Kidney (tissue), 14 donors: Measurements from ENCODE around the gene SP8. TPM values are rescaled to one million over a fixed set of nuclear protein-coding genes. Genes with fewer than 3 reads are reported as not detected.

ENCODE experiments used
- DNase-seq, 5 donors: peaks; one replicate each; pipeline ENCODE4 v3.0.0-alpha.2; 2013 to 2020
- FAIRE-seq: peaks from 2 replicates; lab custom pipeline; 2012; peaks lifted over from hg19 to GRCh38; lab: Jason Lieb, UNC
- H3K27ac ChIP-seq, 2 donors: one replicate each; pipeline ENCODE4 v1.7.0; 2013; ENCODE audit warnings: low read depth in 2 of 2, low read length in 2 of 2, inconsistent platforms in 1 of 2
- H3K27me3 ChIP-seq: one replicate; pipeline ENCODE4 v1.7.1; 2013; ENCODE audit warnings: low read length, inconsistent platforms; ENCODE audit not compliant: control insufficient read depth, insufficient read depth
- H3K36me3 ChIP-seq, 3 donors: one replicate each; pipeline versions ENCODE4 v1.7.0 to v1.7.1; 2013; ENCODE audit warnings: low read length in 3 of 3, control low read depth in 1 of 3, inconsistent platforms in 1 of 3; ENCODE audit not compliant: insufficient read depth in 3 of 3, control insufficient read depth in 2 of 3
- H3K4me1 ChIP-seq, 3 donors: one replicate each; pipeline versions ENCODE4 v1.7.0 to v1.7.1; 2013; ENCODE audit warnings: low read length in 3 of 3, inconsistent platforms in 1 of 3, low read depth in 1 of 3; ENCODE audit not compliant: control insufficient read depth in 2 of 3, insufficient read depth in 2 of 3
- H3K4me3 ChIP-seq, 3 donors: one replicate each; pipeline versions ENCODE4 v1.7.0 to v1.8.1; 2013; ENCODE audit warnings: low read length in 3 of 3, control low read depth in 1 of 3, inconsistent platforms in 1 of 3
- H3K9ac ChIP-seq, 3 donors: one replicate each; pipeline versions ENCODE4 v1.7.0 to v1.7.1; 2013; ENCODE audit warnings: low read length in 3 of 3, control low read depth in 1 of 3, inconsistent platforms in 1 of 3
- H3K9me3 ChIP-seq, 3 donors: one replicate each; pipeline versions ENCODE4 v1.7.0 to v1.7.1; 2013; ENCODE audit warnings: low read length in 3 of 3, control low read depth in 1 of 3, inconsistent platforms in 1 of 3; ENCODE audit not compliant: control insufficient read depth in 2 of 3, insufficient read depth in 1 of 3
- intact Hi-C: fragments of 100-400 bp; cut with DNase I; formaldehyde crosslinking; loops from one replicate; pipeline ENCODE4 v1.11.1; 2022
- polyA plus RNA-seq: library from polyadenylated mRNA; stranded (reverse); fragments of 350-450 nt; fragmentation: Illumina TruSeq; extraction: RNeasy Lipid Tissue Mini Kit (QIAGEN cat#74804); gene quantifications from one replicate; pipeline ENCODE4 v1.2.3, GENCODE V29; 2014; ENCODE audit warnings: low read depth, low replicate concordance; ENCODE audit not compliant: insufficient read depth
- total RNA-seq: library from RNA; stranded (reverse); fragmentation: NEBNext Ultra II Directional; extraction: Animal tissue kit (Norgen Biotek cat#: 25700); gene quantifications from one replicate; pipeline ENCODE4 v1.2.1, GENCODE V29; 2021
- TF ChIP-seq, protein P1 (sequence below): IDR thresholded peaks from 3 replicates; pipeline ENCODE4 v1.5.1; 2012; ENCODE audit warnings: mild to moderate bottlenecking, moderate library complexity, borderline replicate concordance; ENCODE audit not compliant: insufficient read depth; ENCODE audit errors: extremely low read depth
- donor health status: control.
- donor health status: control.
- donor health status: control.
- donor health status: control.
- donor health status: control.
- donor health status: DM: yes; HTN: yes; CAD: no.
- donor health status: Normal renal cell carcinoma (clear cell type).

Gene SP8
- total and polyA plus RNA-seq, 2 donors from 2014 or later, result not detected

DNA sequence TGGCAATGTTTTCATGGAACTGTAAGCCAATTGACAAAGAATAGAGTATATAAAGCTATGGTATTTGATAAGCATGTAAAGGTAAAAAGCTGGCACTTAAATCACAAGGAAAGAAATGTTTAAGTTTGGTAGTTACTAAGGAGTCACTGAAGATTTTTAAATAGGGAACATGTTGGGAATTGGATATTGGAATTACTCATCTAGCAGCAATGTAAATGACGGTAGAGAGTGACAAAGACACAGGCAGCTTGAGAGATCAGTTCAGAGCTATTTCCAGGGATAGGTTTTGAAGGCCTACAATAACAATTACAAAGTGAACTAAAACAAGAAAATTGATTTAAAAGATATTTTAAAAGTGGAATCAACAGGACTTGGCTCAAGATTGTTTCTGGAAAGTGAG, 36.8 kb downstream of the SP8 start:
- TF ChIP-seq, protein P1, sequence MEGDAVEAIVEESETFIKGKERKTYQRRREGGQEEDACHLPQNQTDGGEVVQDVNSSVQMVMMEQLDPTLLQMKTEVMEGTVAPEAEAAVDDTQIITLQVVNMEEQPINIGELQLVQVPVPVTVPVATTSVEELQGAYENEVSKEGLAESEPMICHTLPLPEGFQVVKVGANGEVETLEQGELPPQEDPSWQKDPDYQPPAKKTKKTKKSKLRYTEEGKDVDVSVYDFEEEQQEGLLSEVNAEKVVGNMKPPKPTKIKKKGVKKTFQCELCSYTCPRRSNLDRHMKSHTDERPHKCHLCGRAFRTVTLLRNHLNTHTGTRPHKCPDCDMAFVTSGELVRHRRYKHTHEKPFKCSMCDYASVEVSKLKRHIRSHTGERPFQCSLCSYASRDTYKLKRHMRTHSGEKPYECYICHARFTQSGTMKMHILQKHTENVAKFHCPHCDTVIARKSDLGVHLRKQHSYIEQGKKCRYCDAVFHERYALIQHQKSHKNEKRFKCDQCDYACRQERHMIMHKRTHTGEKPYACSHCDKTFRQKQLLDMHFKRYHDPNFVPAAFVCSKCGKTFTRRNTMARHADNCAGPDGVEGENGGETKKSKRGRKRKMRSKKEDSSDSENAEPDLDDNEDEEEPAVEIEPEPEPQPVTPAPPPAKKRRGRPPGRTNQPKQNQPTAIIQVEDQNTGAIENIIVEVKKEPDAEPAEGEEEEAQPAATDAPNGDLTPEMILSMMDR, result no peak
- H3K27me3 ChIP-seq, result no peaks in the 10 kb centered on the region
- no peaks in the 10 kb centered on the region for H3K36me3 ChIP-seq
- no peaks in the 10 kb centered on the region for H3K9me3 ChIP-seq
- no peaks in the 10 kb centered on the region for H3K4me1 ChIP-seq
- DNase-seq (no peak), FAIRE-seq (no peak)
- no peak overlapping the region for H3K4me3 ChIP-seq
- H3K9ac ChIP-seq, result no peak overlapping the region
- no peak overlapping the region for H3K27ac ChIP-seq
- intact Hi-C loops, result no loop called here

DNA sequence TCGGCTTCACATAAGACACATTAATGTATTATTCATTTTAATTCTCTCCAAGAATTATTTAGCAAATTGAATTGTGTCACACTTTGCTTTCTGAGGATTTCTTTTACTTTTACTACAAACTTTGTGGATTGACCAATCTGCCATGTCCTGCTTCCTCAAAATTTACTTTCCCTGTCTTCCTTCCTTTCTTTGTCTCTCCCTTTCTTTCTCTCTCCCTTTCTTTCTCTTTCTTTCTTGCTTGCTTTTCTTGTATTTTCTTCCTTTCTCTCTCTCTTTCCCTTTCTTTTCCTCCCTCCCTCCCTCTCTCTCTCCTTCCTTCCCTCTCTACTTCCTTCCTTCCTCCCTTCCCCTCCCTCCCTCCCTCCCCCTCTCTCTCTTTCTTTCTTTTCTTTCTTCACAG, 37.8 kb downstream of the SP8 start:
- Histone ChIP-seq H3K4me1 (no peaks in the 10 kb centered on the region), H3K36me3 (no peaks in the 10 kb centered on the region), H3K27ac (no peak overlapping the region), H3K9me3 (no peaks in the 10 kb centered on the region), H3K9ac (no peak overlapping the region), H3K4me3 (no peak overlapping the region), H3K27me3 (no peaks in the 10 kb centered on the region)
- no peak for DNase-seq
- no peak for FAIRE-seq
- TF ChIP-seq, protein P1, result no peak
- intact Hi-C loops, result no loop called here

DNA sequence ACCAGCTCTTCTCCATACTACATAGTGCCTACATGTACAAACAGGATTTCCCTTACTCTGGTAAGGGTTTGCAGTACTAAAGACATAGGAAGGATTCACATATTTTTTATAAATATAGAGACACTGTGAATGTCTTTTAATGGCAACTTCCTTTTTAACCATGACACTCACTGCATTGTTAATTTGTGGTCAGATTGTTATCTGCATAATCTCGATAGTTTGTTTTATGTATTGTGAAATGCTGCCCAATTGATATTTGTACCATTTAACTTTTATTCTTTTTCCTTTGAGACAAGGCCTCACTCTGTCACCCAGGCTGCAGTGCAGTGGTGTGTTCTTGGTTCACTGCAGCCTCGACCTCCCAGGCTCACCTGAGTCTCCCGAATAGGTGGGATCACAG, 39.7 kb downstream of the SP8 start:
- intact Hi-C loops, result no loop called here
- Histone ChIP-seq H3K36me3 (no peaks in the 10 kb centered on the region), H3K9me3 (no peaks in the 10 kb centered on the region)

More for the DNA sequence above, 39.7 kb downstream of the SP8 start:
- H3K27ac ChIP-seq, result no peak overlapping the region
- H3K27me3 ChIP-seq, result no peaks in the 10 kb centered on the region
- DNase-seq, result no peak
- H3K4me3 ChIP-seq, result no peak overlapping the region
- no peak for FAIRE-seq
- no peak overlapping the region for H3K9ac ChIP-seq
- H3K4me1 ChIP-seq, result no peaks in the 10 kb centered on the region
- TF ChIP-seq, protein P1, result no peak
